HepG2 (cell line): Measurements from ENCODE around the gene TCERG1L. TPM values are rescaled to one million over a fixed set of nuclear protein-coding genes. Genes with fewer than 3 reads are reported as not detected.

Source experiments
- ATAC-seq: fragments of 200-7000 bp; cut with Tn5 transposase; 3 replicates; pipeline ENCODE4 v1.9.1; 2020; ENCODE audit warnings: mild to moderate bottlenecking, moderate library complexity
- BruUV-seq: library from RNA; stranded (reverse); fragments of 400-500 nt; replicated peaks from 2 replicates; lab custom pipeline; 2021; lab: Mats Ljungman, UMichigan
- CTCF ChIA-PET: fragments of 300-600 bp; formaldehyde crosslinking; extraction: SDS; loops from one replicate; lab custom pipeline; 2021; ENCODE audit warnings: low total read pairs, inconsistent platforms, low intra/inter-chr PET ratio; lab: Yijun Ruan, JAX
- POLR2A ChIA-PET: fragments of 350-600 bp; sonication (Branson Sonifier 250); formaldehyde crosslinking; loops from one replicate; lab custom pipeline; 2020; ENCODE audit warnings: antibody characterized with exemption, inconsistent platforms; lab: Yijun Ruan, JAX
- DNase-seq: peaks from one replicate; pipeline ENCODE4 v3.0.0-alpha.2; 2015; ENCODE audit warnings: low spot score
- FAIRE-seq: peaks from 3 replicates; lab custom pipeline; 2011; peaks lifted over from hg19 to GRCh38; lab: Jason Lieb, UNC
- H2AFZ ChIP-seq: one replicate; pipeline ENCODE4 v1.6.1; 2011; ENCODE audit warnings: low read length, inconsistent platforms
- H3K27ac ChIP-seq: fragments of 300-600 bp; 3 replicates; pipeline ENCODE4 v1.8.0; 2011; ENCODE audit warnings: mixed run types, mild to moderate bottlenecking, mixed read lengths, low read length, inconsistent platforms; ENCODE audit not compliant: insufficient read depth; ENCODE audit errors: extremely low read length
- H3K27me3 ChIP-seq, 2 experiments: fragments of 200-600 bp in 1 of 2; 2 replicates in 1 of 2; 3 replicates in 1 of 2; pipeline versions ENCODE4 v1.6.0 to v1.8.0; 2011; ENCODE audit warnings: low read length in 2 of 2, mild to moderate bottlenecking in 2 of 2, moderate library complexity in 2 of 2, inconsistent platforms in 1 of 2; ENCODE audit not compliant: insufficient read depth in 2 of 2, control insufficient read depth in 1 of 2
- H3K36me3 ChIP-seq, 2 experiments: fragments of 200-600 bp in 1 of 2; replicated peaks in 1 of 2; 2 replicates in 1 of 2; 3 replicates in 1 of 2; pipeline versions ENCODE4 v1.5.1 to v1.8.0; 2011; ENCODE audit warnings: low read length in 2 of 2, inconsistent platforms in 1 of 2; ENCODE audit not compliant: insufficient read depth in 2 of 2, control insufficient read depth in 1 of 2
- H3K4me1 ChIP-seq: 2 replicates; pipeline ENCODE4 v1.5.1; 2012; ENCODE audit warnings: low read length, inconsistent platforms; ENCODE audit not compliant: insufficient read depth
- H3K4me2 ChIP-seq: 2 replicates; pipeline ENCODE4 v1.6.0; 2011; ENCODE audit warnings: low read depth, low read length, inconsistent platforms
- H3K4me3 ChIP-seq, 3 experiments: fragments of 200-600 bp in 1 of 3; sonication (generic), shearing (Covaris generic) in 1 of 3; replicated peaks in 1 of 3; 2 replicates each; pipeline ENCODE4 v1.5.1; 2011 to 2016; ENCODE audit warnings: low read length in 3 of 3, inconsistent platforms in 2 of 3, low read depth in 2 of 3, mild to moderate bottlenecking in 2 of 3, control low read depth in 1 of 3, mixed read lengths in 1 of 3; ENCODE audit not compliant: insufficient read depth in 1 of 3
- H3K79me2 ChIP-seq: one replicate; pipeline ENCODE4 v1.6.1; 2011; ENCODE audit warnings: low read length, inconsistent platforms; ENCODE audit not compliant: insufficient read depth
- H3K9ac ChIP-seq: 2 replicates; pipeline ENCODE4 v1.6.0; 2011; ENCODE audit warnings: mild to moderate bottlenecking, low read depth, low read length, inconsistent platforms; ENCODE audit not compliant: insufficient read depth
- H3K9me3 ChIP-seq: 2 replicates; pipeline ENCODE4 v1.5.1; 2012; ENCODE audit warnings: mild to moderate bottlenecking, low read length
- H4K20me1 ChIP-seq: 2 replicates; pipeline ENCODE4 v1.6.0; 2011; ENCODE audit warnings: inconsistent platforms, mild to moderate bottlenecking, low read length, moderate library complexity; ENCODE audit not compliant: insufficient read depth
- FOSL1 ChIP-seq: sonication (generic); formaldehyde crosslinking; IDR thresholded peaks from 2 replicates; pipeline ENCODE4 v1.9.0; 2021; ENCODE audit warnings: missing genetic modification reagents, borderline replicate concordance
- HMG20B ChIP-seq: conservative IDR thresholded peaks from 2 replicates; pipeline ENCODE4 v1.6.1; 2016; ENCODE audit warnings: missing genetic modification reagents, missing compliant biosample characterization
- HOXD1 ChIP-seq: sonication (generic); formaldehyde crosslinking; IDR thresholded peaks from 2 replicates; pipeline ENCODE4 v1.5.0; 2020; ENCODE audit warnings: missing genetic modification reagents
- JUND ChIP-seq: sonication (generic); formaldehyde crosslinking; IDR thresholded peaks from 2 replicates; pipeline ENCODE4 v1.8.0; 2022; ENCODE audit warnings: mild to moderate bottlenecking, missing genetic modification reagents
- POLR2G ChIP-seq: fragments of 200-400 bp; formaldehyde crosslinking; IDR thresholded peaks from 2 replicates; pipeline ENCODE4 v1.6.1; 2018; ENCODE audit warnings: mild to moderate bottlenecking, low read depth, low read length, moderate library complexity
- THYN1 ChIP-seq: sonication (generic); formaldehyde crosslinking; IDR thresholded peaks from 2 replicates; pipeline ENCODE4 v1.8.1; 2023; ENCODE audit warnings: low read depth, mild to moderate bottlenecking, moderate library complexity, missing genetic modification reagents, borderline replicate concordance
- ZNF10 ChIP-seq: sonication (generic); formaldehyde crosslinking; IDR thresholded peaks from 2 replicates; pipeline ENCODE4 v1.4.0; 2020; ENCODE audit warnings: mild to moderate bottlenecking, low read depth, missing genetic modification reagents, borderline replicate concordance
- ZNF160 ChIP-seq: sonication (generic); formaldehyde crosslinking; IDR thresholded peaks from 2 replicates; pipeline ENCODE4 v1.8.0; 2022; ENCODE audit warnings: mild to moderate bottlenecking, inconsistent platforms, missing genetic modification reagents
- ZNF205 ChIP-seq: IDR thresholded peaks from 2 replicates; pipeline ENCODE4 v1.6.1; 2018; ENCODE audit warnings: missing biosample characterization, missing genetic modification reagents
- ZNF605 ChIP-seq: sonication (generic); formaldehyde crosslinking; IDR thresholded peaks from 2 replicates; pipeline ENCODE4 v1.8.0; 2022; ENCODE audit warnings: mild to moderate bottlenecking, missing genetic modification reagents
- ZNF607 ChIP-seq: sonication (generic); formaldehyde crosslinking; IDR thresholded peaks from 2 replicates; pipeline ENCODE4 v1.5.1; 2020; ENCODE audit warnings: missing genetic modification reagents, mild to moderate bottlenecking, borderline replicate concordance
- ZNF709 ChIP-seq: sonication (generic); formaldehyde crosslinking; IDR thresholded peaks from 2 replicates; pipeline ENCODE4 v1.5.0; 2020; ENCODE audit warnings: mild to moderate bottlenecking, missing genetic modification reagents
- ZNF792 ChIP-seq: IDR thresholded peaks from 2 replicates; pipeline ENCODE4 v1.6.1; 2016
- ZNF83 ChIP-seq: sonication (generic); formaldehyde crosslinking; IDR thresholded peaks from 2 replicates; pipeline ENCODE4 v1.4.0; 2020; ENCODE audit warnings: missing genetic modification reagents, mild to moderate bottlenecking, borderline replicate concordance
- ZSCAN20 ChIP-seq: sonication (generic); formaldehyde crosslinking; IDR thresholded peaks from 2 replicates; pipeline ENCODE4 v1.4.0; 2020; ENCODE audit warnings: missing genetic modification reagents, mild to moderate bottlenecking, borderline replicate concordance
- WGBS: methylation state at CpG from one replicate; pipeline ENCODE4 v1.1.6; 2017; ENCODE audit warnings: low lambda C conversion rate; 5-methylcytosine and 5-hydroxymethylcytosine counted together
- in situ Hi-C: cut with HindIII; loops from 2 replicates; pipeline ENCODE4 v1.10.0; 2017; ENCODE audit warnings: low pct_unique_long_range_greater_than_20kb; ENCODE audit not compliant: extremely low pct_ligation_motif_present
- intact Hi-C: fragments of 100-400 bp; cut with micrococcal nuclease; formaldehyde crosslinking; loops from one replicate; pipeline ENCODE4 v1.10.0; 2022; ENCODE audit not compliant: unreplicated experiment
- polyA plus RNA-seq, 8 experiments: library from polyadenylated mRNA; depleted of rRNA in 3 of 8; stranded (reverse) in 7 of 8; unstranded in 1 of 8; fragments of >200 nt; fragmentation: Illumina TruSeq in 4 of 8; extraction: Trizol in 4 of 8; gene quantifications; 2 replicates each; pipeline versions ENCODE4 v1.2.1 to v1.2.3, GENCODE V29; 2011 to 2016; ENCODE audit warnings: low read depth in 4 of 8, missing spikeins in 1 of 8, mixed read lengths in 1 of 8; ENCODE audit not compliant: insufficient read depth in 1 of 8
- total RNA-seq, 5 experiments: library from RNA; depleted of rRNA; stranded (reverse); fragments of >200 nt; fragmentation: Illumina TruSeq; extraction: Trizol; gene quantifications; 2 replicates each; pipeline ENCODE4 v1.2.3, GENCODE V29; 2016; ENCODE audit warnings: low read depth in 1 of 5
- TF ChIP-seq, protein P1 (sequence below): sonication (generic); formaldehyde crosslinking; IDR thresholded peaks from 2 replicates; pipeline ENCODE4 v1.4.0; 2020; ENCODE audit warnings: low read depth, mild to moderate bottlenecking, missing genetic modification reagents
- TF ChIP-seq, protein P2 (sequence below): sonication (generic); formaldehyde crosslinking; conservative IDR thresholded peaks from 2 replicates; pipeline ENCODE4 v1.8.0; 2022; ENCODE audit warnings: missing genetic modification reagents

The TCERG1L gene
- total and polyA plus RNA-seq, 2 of the 13 experiments (the other 11 are each of a cell fraction or from before 2014, with no cell fraction given) = not detected

DNA sequence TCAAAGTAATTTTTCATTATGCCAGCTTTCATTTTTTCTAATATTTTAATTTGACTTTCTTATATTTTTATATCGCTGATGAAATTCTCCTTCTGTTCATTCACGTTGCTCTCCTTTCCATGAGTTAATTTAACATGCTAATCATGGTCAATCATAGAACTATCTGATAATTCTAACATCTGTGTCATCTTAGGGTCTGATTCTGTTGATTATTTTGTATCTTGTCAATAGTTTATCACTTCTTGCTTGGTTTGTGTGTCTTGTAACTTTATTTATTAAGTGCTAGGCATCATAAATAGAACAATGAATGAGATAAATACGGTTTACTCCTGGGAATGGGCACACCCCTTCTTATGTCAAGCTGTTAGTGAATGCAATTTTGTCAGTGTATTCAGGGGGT lies 11.0 kb downstream of the TCERG1L start:
- no peak overlapping the region for H3K27ac ChIP-seq
- WGBS = 1% methylated on average over 3 of the region's 3 CpGs
- 0 out of 2 replicates have a peak, but pooled peaks cover 6% of the 10 kb centered on the region for H3K9me3 ChIP-seq
- no peak for FAIRE-seq
- BruUV-seq = no TSS peak
- ATAC-seq = no peak
- in situ Hi-C loops (no loop called here), intact Hi-C loops (no loop called here)
- no peak overlapping the region for H3K9ac ChIP-seq
- no peak overlapping the region for H3K4me3 ChIP-seq
- CTCF ChIA-PET = no interaction called here
- no peaks in the 10 kb centered on the region for H3K4me1 ChIP-seq
- H3K36me3 ChIP-seq = no peaks in the 10 kb centered on the region
- no peaks in the 10 kb centered on the region for H3K27me3 ChIP-seq
- no peak for TF ChIP-seq HOXD1
- no peak for TF ChIP-seq JUND (CRISPR knock-in tag)
- TF ChIP-seq HMG20B (CRISPR knock-in tag) = no peak
- no peak overlapping the region for H3K4me2 ChIP-seq
- no peak for DNase-seq
- POLR2A ChIA-PET = no interaction called here
- H4K20me1 ChIP-seq = no peaks in the 10 kb centered on the region
- H2AFZ ChIP-seq = no peak overlapping the region
- H3K79me2 ChIP-seq = no peaks in the 10 kb centered on the region

DNA sequence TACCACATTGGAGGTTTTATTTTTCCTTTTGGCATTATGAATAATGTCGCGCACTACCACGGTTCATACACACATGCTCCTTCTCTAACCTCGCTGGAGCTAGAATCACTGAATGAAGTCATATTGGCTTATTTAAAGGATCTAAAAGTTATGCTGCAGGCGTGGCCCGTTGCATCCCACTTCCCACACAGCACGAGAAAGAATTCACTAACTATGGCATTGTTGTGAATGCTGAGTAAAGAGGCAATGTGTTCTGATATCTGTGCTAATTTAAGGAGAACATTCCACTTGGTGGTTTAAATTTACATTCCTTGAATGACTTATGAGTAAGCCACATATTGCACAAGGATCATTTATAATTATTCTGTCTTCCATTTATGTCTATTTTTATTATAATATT lies 20.7 kb downstream of the TCERG1L start:
- BruUV-seq = no TSS peak
- in situ Hi-C loops = no loop called here
- TF ChIP-seq ZNF709 (CRISPR knock-in tag) (no peak), ZNF607 (CRISPR knock-in tag) (no peak), ZNF10 (CRISPR knock-in tag) (no peak), THYN1 (CRISPR knock-in tag) (no peak), ZNF792 (CRISPR knock-in tag) (no peak), ZNF605 (CRISPR knock-in tag) (no peak), ZSCAN20 (CRISPR knock-in tag) (no peak), ZNF205 (no peak), ZNF160 (no peak), ZNF83 (no peak), POLR2G (no peak), FOSL1 (no peak)
- TF ChIP-seq, protein P1, sequence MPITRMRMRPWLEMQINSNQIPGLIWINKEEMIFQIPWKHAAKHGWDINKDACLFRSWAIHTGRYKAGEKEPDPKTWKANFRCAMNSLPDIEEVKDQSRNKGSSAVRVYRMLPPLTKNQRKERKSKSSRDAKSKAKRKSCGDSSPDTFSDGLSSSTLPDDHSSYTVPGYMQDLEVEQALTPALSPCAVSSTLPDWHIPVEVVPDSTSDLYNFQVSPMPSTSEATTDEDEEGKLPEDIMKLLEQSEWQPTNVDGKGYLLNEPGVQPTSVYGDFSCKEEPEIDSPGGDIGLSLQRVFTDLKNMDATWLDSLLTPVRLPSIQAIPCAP (CRISPR knock-in tag) = no peak
- TF ChIP-seq, protein P2, sequence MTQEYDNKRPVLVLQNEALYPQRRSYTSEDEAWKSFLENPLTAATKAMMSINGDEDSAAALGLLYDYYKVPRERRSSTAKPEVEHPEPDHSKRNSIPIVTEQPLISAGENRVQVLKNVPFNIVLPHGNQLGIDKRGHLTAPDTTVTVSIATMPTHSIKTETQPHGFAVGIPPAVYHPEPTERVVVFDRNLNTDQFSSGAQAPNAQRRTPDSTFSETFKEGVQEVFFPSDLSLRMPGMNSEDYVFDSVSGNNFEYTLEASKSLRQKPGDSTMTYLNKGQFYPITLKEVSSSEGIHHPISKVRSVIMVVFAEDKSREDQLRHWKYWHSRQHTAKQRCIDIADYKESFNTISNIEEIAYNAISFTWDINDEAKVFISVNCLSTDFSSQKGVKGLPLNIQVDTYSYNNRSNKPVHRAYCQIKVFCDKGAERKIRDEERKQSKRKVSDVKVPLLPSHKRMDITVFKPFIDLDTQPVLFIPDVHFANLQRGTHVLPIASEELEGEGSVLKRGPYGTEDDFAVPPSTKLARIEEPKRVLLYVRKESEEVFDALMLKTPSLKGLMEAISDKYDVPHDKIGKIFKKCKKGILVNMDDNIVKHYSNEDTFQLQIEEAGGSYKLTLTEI = no peak

More for the DNA sequence above, 20.7 kb downstream of the TCERG1L start:
- H3K4me1 ChIP-seq = no peaks in the 10 kb centered on the region
- peaks cover 0 to 9% of the 10 kb centered on the region in 2 experiments; a peak in 1 of 5 replicates for H3K27me3 ChIP-seq
- DNase-seq (no peak), FAIRE-seq (no peak), ATAC-seq (no peak)
- no peak overlapping the region for H2AFZ ChIP-seq
- intact Hi-C loops = no loop called here
- CTCF ChIA-PET = no interaction called here
- no peak overlapping the region for H3K27ac ChIP-seq
- H3K36me3 ChIP-seq = no peaks in the 10 kb centered on the region
- H3K79me2 ChIP-seq = no peaks in the 10 kb centered on the region
- POLR2A ChIA-PET = no interaction called here
- H3K4me3 ChIP-seq = no peak overlapping the region
- no peaks in the 10 kb centered on the region for H4K20me1 ChIP-seq
- H3K9me3 ChIP-seq = no peaks in the 10 kb centered on the region
- no peak overlapping the region for H3K4me2 ChIP-seq
- WGBS = 48% methylated on average over 7 of the region's 7 CpGs
- H3K9ac ChIP-seq = no peak overlapping the region
